H1 (cell line): ENCODE data around the gene LAMC1. TPM values are rescaled to one million over a fixed set of nuclear protein-coding genes. Genes with fewer than 3 reads are reported as not detected.

ENCODE experiments used
- BCL11A ChIP-seq, 2 experiments: IDR thresholded peaks; one replicate each; pipeline ENCODE4 v1.6.1; 2011; ENCODE audit warnings: low read depth in 2 of 2, low read length in 2 of 2, mild to moderate bottlenecking in 2 of 2
- RXRA ChIP-seq: IDR thresholded peaks from 2 replicates; pipeline ENCODE4 v1.6.1; 2011; ENCODE audit warnings: low read depth, mild to moderate bottlenecking, low read length, moderate library complexity; ENCODE audit not compliant: insufficient read depth
- TAF7 ChIP-seq: optimal IDR thresholded peaks from 2 replicates; pipeline ENCODE3; 2011; ENCODE audit warnings: low read depth, mild to moderate bottlenecking, inconsistent platforms, low read length, moderate library complexity, borderline replicate concordance
- polyA plus RNA-seq, 7 experiments: library from polyadenylated mRNA; depleted of rRNA in 3 of 7; stranded (reverse) in 5 of 7; unstranded in 2 of 7; fragments of >200 nt in 5 of 7; fragments of 200-250 nt in 2 of 7; gene quantifications; 1 replicate in 5 of 7; 2 replicates in 1 of 7; 4 replicates in 1 of 7; pipeline versions ENCODE4 v1.2.1 to v1.2.3, GENCODE V29; 2011 to 2013; ENCODE audit warnings: missing spikeins in 2 of 7, mixed read lengths in 2 of 7
- total RNA-seq: library from RNA; stranded (reverse); fragmentation: NEBNext Ultra II Directional; extraction: Animal tissue kit (Norgen Biotek cat#: 25700); gene quantifications from 2 replicates; pipeline ENCODE4 v1.2.1, GENCODE V29; 2021
- TF ChIP-seq, protein P1 (sequence below): IDR thresholded peaks from 2 replicates; pipeline ENCODE4 v1.6.1; 2011; ENCODE audit warnings: low read length, improper control_type of control experiment

LAMC1 gene
- total and polyA plus RNA-seq, 2 of the 8 experiments (the other 6 are each of a cell fraction or from before 2014, with no cell fraction given) = 47.6 to 90.3 TPM

DNA sequence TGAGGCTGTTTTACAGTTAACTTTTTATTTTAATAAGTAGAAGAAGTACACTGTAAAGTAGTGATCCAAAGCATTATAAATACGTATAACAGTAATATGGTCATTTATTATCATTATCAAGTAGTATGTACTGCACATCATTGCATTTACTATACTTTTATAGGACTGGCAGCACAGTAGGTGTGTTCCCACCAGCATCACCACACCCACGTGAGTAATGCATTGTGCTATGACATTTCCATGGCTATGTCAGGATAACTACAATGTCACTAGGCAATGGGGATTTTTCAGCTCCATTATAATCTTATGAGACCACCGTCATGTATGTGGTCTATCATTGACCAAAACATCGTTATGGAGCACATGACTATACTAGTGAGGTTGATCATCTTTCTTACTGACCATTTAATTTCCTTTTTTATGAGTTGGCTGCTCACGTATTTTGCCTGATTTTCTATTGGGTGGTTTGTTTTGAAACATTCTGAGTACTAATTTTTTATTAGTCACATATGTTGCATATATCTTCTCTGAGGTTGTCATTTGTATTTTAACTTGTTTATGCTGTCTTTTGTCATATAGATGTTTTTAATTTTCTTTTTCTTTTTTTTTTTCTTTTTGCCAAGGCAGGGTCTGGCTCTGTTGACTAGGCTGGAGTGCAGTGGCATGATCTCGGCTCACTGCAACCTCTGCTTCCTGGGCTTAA is 44.9 kb upstream of the LAMC1 start (continued):
- TF ChIP-seq, protein P1, sequence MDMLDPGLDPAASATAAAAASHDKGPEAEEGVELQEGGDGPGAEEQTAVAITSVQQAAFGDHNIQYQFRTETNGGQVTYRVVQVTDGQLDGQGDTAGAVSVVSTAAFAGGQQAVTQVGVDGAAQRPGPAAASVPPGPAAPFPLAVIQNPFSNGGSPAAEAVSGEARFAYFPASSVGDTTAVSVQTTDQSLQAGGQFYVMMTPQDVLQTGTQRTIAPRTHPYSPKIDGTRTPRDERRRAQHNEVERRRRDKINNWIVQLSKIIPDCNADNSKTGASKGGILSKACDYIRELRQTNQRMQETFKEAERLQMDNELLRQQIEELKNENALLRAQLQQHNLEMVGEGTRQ = no peak
- TF ChIP-seq TAF7 (no peak), BCL11A (IDR thresholded peaks at IDR 0.05; ENCODE audit: low read depth in 2 of 2, low read length in 2 of 2) (no peak), RXRA (no peak)
